ENCODE measurements around the gene DOLK. TPM values are rescaled to one million over a fixed set of nuclear protein-coding genes. Genes with fewer than 3 reads are reported as not detected.
A peak's percentile ranks its signal among the peaks of the same experiment; 100 is the strongest.

Gene DOLK
- total RNA-seq, 4 donors from 2014 or later, result 5.2 to 12.7 (median 10.8) TPM

GRCh38 chr9:128899566-128900322 is 47.7 kb downstream of the DOLK start:
- WGBS, result 33% methylated on average over 5 of the region's 8 CpGs
- Histone ChIP-seq H3K4me3 (no peak overlapping the region), H3K27ac (peak overlapping the region; percentile 65), H3K4me1 (peaks cover 88% of the 10 kb centered on the region), H3K9me3 (no peaks in the 10 kb centered on the region), H3K27me3 (no peaks in the 10 kb centered on the region), H3K36me3 (peaks cover 13% of the 10 kb centered on the region)
- no peak for DNase-seq (ENCODE audit: low spot score in 2 of 2)
- TF ChIP-seq POLR2A (IDR thresholded peaks at IDR 0.05) (no peak), POLR2AphosphoS5 (IDR thresholded peaks at IDR 0.05) (no peak), EP300 (IDR thresholded peaks at IDR 0.05) (no peak), CTCF (IDR thresholded peaks at IDR 0.05) (no peak)

- H3K4me1 ChIP-seq, result peaks cover 88% of the 10 kb centered on the region
- TF ChIP-seq POLR2A (IDR thresholded peaks at IDR 0.05) (no peak), POLR2AphosphoS5 (IDR thresholded peaks at IDR 0.05) (no peak), CTCF (IDR thresholded peaks at IDR 0.05) (no peak)
- peaks cover 16% of the 10 kb centered on the region for H3K36me3 ChIP-seq
- peak overlapping the region; percentile 65 for H3K27ac ChIP-seq
- H3K4me3 ChIP-seq, result no peak overlapping the region
- no peaks in the 10 kb centered on the region for H3K9me3 ChIP-seq
- peak in 1 of 2 donors; percentile 77 for DNase-seq (ENCODE audit: low spot score in 2 of 2)
- no peaks in the 10 kb centered on the region for H3K27me3 ChIP-seq
- WGBS, result 79% methylated on average over 17 of the region's 18 CpGs
Measured at GRCh38 chr9:128898845-128899565, 48.4 kb downstream of the DOLK start.

GRCh38 chr9:128898382-128898781 is 49.0 kb downstream of the DOLK start:
- Histone ChIP-seq H3K27me3 (no peaks in the 10 kb centered on the region), H3K36me3 (peaks cover 19% of the 10 kb centered on the region), H3K9me3 (no peaks in the 10 kb centered on the region), H3K4me1 (peaks cover 88% of the 10 kb centered on the region), H3K4me3 (no peak overlapping the region), H3K27ac (peak overlapping the region; percentile 65)
- DNase-seq (ENCODE audit: low spot score in 2 of 2), result peak in 1 of 2 donors; percentile 75
- 47% methylated on average over 4 of the region's 5 CpGs for WGBS
- TF ChIP-seq POLR2AphosphoS5 (IDR thresholded peaks at IDR 0.05) (no peak), EP300 (IDR thresholded peaks at IDR 0.05) (no peak), POLR2A (IDR thresholded peaks at IDR 0.05) (no peak), CTCF (IDR thresholded peaks at IDR 0.05) (no peak)

- WGBS, result 28% methylated on average over 3 of the region's 4 CpGs
- no peak for DNase-seq (ENCODE audit: low spot score in 2 of 2)
- H3K9me3 ChIP-seq, result no peaks in the 10 kb centered on the region
- TF ChIP-seq POLR2AphosphoS5 (IDR thresholded peaks at IDR 0.05), result no peak
- TF ChIP-seq POLR2A (IDR thresholded peaks at IDR 0.05), result no peak
- no peak for TF ChIP-seq CTCF (IDR thresholded peaks at IDR 0.05)
- TF ChIP-seq EP300 (IDR thresholded peaks at IDR 0.05), result no peak
- H3K4me1 ChIP-seq, result peaks cover 88% of the 10 kb centered on the region
- no peaks in the 10 kb centered on the region for H3K27me3 ChIP-seq
- H3K4me3 ChIP-seq, result no peak overlapping the region
- H3K27ac ChIP-seq, result no peak overlapping the region
- peaks cover 19% of the 10 kb centered on the region for H3K36me3 ChIP-seq
Measured at GRCh38 chr9:128895556-128895955, 51.8 kb downstream of the DOLK start.

Other genes with a start within 250 kb of the DOLK start
- gene PKN3, start 245.1 kb downstream of the DOLK start, total RNA-seq, result 1 to 10 TPM; 3.4 to 6.0 (median 4.4) TPM
- gene ZDHHC12, start 223.5 kb downstream of the DOLK start, total RNA-seq, result 10 to 100 TPM; 31.5 to 90.5 (median 75.0) TPM
- gene ZER1, start 175.7 kb downstream of the DOLK start, total RNA-seq, result 10 to 100 TPM; 53.7 to 75.3 (median 67.7) TPM
- 10 to 100 TPM; 11.9 to 27.8 (median 20.0) TPM for gene TBC1D13, start 160.3 kb downstream of the DOLK start, total RNA-seq
- gene ENDOG, start 129.1 kb downstream of the DOLK start, total RNA-seq, result 10 to 100 TPM; 11.5 to 34.0 (median 21.6) TPM
- 10 to 100 TPM; 44.2 to 97.4 (median 79.4) TPM for gene SPOUT1, start 117.8 kb downstream of the DOLK start, total RNA-seq
- gene KYAT1, start 65.7 kb downstream of the DOLK start, total RNA-seq, result 10 to 100 TPM; 10.6 to 17.1 (median 14.6) TPM
- 100 to 1,000 TPM in 3 of 4 donors, 10 to 100 TPM in 1; 77.3 to 127 (median 108) TPM for gene LRRC8A, start 65.5 kb downstream of the DOLK start, total RNA-seq
- 10 to 100 TPM; 39.1 to 73.5 (median 49.5) TPM for gene PHYHD1, start 26.6 kb downstream of the DOLK start, total RNA-seq
- gene NUP188, start 96 bp upstream of the DOLK start, total RNA-seq, result 100 to 1,000 TPM in 1 of 4 donors, 10 to 100 TPM in 3; 53.6 to 104 (median 60.6) TPM
- gene SH3GLB2, start 80.7 kb upstream of the DOLK start, total RNA-seq, result 100 to 1,000 TPM; 193 to 331 (median 258) TPM
- gene MIGA2, start 89.0 kb upstream of the DOLK start, total RNA-seq, result 10 to 100 TPM; 28.3 to 44.3 (median 39.7) TPM
- 10 to 100 TPM in 1 of 4 donors, 1 to 10 TPM in 3; 7.8 to 11.1 (median 9.8) TPM for gene DOLPP1, start 133.5 kb upstream of the DOLK start, total RNA-seq
- 100 to 1,000 TPM in 1 of 4 donors, 10 to 100 TPM in 3; 27.4 to 156 (median 42.8) TPM for gene CRAT, start 163.2 kb upstream of the DOLK start, total RNA-seq
- 100 to 1,000 TPM in 1 of 4 donors, 10 to 100 TPM in 3; 59.1 to 108 (median 83.8) TPM for gene PTPA, start 163.8 kb upstream of the DOLK start, total RNA-seq
- gene IER5L, start 230.7 kb upstream of the DOLK start, total RNA-seq, result 1 to 10 TPM; 4.3 to 8.2 (median 6.2) TPM

All from suprapubic skin (tissue), 4 donors.